GM21737 (cell line): Measurements from ENCODE around the gene FAM98A.

ENCODE experiments used
- ATAC-seq: cut with Tn5 transposase; IDR thresholded peaks from one replicate; pipeline ENCODE4 v1.9.1; 2021; ENCODE audit warnings: mild to moderate bottlenecking, moderate library complexity; ENCODE audit not compliant: unreplicated experiment

FAM98A gene

DNA sequence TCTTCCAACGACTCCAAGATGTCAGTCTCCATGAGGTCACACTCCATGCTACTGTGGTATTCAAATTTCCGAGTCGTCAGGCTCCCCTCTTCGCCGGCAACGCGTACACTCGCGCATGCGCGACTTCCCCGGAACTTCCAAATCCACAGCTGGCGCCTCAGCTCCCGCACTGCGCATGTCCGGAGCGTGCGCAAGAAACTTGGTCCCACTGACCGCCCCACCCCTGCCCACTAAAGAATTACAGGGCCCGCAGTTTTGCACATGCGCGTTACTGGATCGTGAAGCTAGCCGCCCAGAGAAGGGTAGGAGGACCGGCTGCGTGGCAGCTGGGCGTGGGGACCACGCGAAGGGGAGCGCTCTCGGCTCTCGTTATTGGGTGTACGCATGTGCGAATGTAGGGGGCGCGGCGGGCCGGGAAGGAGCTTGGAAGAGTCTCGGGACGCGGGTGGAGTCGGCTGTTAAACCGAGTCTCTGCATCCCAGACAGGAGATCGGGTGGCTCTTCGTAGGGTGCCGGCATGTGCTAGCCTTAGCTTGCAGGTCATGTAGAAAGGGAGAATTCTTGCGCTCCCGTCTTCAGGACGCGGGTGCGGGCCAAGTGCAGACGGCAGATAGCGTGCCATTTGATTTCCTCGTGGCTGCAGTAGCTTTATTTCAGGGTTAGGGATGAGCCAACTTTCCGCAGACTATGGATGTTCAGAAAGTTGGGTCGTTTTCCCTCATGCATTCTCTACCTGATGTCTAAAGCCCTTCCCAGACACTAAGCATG lies at the start of gene FAM98A:
FAM98A (minus strand) TSS at position 125 of the 768 bp plus-strand sequence; CDS start at position 47, 78 bp downstream.
- ATAC-seq: peak; percentile 91

DNA sequence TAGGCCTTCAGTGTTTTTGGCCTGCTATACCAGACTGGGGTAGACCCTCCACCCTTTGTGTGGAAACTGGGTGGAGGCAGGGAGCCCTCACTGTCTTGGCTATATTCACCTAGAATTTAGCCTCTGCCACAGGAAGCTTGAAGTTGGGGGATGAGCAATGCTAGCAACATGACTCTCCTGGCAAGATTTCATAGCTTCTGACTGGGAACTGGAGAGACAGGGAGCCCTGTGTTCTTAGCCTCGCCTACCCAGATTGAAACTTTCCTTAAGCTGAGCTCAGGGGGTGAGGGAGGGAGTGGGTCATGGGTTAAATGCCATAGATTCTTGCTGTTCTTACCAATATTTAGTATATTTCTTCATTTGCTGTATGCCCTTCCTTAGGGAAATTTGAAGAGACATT lies 46.8 kb upstream of the FAM98A start:
- no peak for ATAC-seq

DNA sequence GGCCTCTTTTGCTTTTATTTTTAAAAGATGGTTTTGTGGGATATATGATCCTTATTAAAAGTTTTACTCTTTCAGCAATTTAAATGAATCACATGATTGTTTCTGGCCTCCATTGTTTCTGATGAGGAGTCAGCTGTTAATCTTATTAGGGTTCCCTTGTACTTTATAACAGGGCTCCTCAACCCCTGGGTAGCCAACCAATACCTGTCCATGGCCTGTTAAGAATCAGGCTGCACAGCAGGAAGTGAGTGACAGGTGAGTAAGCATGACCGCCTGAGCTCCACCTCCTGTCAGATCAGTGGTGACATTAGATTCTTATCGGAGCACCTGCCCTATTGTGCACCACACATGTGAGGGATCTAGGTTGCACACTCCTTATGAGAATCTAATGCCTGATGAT lies 45.1 kb upstream of the FAM98A start:
- ATAC-seq: no peak

DNA sequence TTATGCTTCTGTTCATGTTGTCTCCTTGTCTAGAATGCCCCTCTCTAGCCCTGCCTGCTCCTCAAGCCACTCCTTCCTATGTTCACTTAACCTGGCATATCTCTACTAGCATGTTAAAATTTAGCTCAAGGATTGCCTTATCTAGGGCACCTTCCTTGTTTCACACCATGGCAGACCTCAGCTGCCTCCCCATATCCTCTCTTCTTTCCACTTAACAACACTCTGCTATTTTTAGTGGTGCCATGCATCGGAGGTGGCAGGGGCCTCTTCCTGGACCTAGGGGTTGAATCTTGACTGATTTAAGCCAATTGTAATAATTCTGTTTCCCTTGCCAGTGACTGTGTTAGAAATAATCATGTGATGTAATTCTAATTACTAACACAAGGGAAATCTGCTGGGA lies 36.9 kb upstream of the FAM98A start:
- ATAC-seq: no peak

DNA sequence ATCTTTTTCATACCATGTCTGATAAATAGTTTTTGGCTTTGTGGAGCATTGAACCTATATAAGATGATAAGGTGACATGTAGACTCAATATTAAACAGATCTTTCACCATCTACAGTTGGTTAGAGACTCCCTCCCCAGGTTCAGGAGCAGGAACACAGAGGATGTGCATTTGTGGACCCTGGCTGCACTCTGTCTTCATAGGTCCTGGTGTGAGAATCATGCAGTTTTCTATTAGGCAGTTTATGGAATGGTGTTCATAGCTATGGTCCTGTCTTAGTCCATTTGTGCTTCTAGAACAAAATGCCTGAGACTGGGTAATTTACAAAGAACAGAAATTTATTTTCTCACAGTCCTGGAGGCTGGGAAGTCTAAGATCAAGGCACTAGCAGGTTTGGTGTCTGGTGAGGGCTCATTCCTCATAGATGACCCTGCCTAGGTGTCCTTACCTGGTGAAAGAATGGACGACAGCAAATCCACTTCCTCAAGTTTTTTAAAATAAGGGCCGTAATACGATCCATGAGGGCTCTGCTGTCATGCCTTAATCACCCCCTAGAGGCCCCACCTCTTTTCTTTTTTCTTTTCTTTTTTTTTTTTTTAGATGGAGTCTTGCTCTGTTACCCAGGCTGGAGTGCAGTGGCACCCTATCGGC lies 35.3 kb upstream of the FAM98A start:
- no peak for ATAC-seq

DNA sequence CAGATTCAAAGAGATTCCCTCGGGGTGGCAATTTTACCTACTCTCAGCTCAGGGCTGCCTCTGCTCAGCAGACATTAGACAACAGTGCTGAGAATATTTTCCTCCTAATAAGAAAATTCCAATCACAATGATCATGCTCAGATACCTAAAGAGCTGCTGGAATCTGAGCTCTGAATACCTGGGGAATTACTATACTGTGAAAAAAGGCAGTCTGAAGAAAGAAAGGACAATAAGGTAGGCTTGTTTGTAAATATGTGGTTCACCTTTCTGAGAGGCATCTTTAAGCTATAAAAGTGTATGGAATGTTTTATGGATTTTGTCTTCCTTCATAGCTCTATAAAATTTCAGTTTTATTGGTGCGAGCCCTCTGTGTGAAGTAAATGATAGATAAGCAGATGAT lies 34.2 kb upstream of the FAM98A start:
- no peak for ATAC-seq

DNA sequence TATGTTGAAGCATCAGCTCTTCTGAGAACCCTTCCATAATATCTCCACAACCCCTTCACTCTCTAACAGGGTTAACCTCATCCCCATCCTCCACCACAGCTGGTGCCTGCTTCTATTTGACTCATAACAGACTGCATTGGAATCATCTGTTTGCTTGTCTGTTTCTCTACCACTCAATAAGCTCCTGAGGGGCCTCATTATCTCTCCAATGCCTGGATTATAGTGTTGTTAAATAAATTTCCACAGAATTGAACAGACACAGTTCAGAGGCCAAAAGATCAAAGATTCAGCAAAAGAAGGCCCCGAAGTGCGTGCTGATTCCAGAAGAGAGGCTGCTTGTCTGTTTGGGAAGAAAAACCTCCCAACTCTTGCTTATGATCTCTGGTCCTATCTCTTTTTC lies 33.7 kb upstream of the FAM98A start:
- ATAC-seq: no peak

DNA sequence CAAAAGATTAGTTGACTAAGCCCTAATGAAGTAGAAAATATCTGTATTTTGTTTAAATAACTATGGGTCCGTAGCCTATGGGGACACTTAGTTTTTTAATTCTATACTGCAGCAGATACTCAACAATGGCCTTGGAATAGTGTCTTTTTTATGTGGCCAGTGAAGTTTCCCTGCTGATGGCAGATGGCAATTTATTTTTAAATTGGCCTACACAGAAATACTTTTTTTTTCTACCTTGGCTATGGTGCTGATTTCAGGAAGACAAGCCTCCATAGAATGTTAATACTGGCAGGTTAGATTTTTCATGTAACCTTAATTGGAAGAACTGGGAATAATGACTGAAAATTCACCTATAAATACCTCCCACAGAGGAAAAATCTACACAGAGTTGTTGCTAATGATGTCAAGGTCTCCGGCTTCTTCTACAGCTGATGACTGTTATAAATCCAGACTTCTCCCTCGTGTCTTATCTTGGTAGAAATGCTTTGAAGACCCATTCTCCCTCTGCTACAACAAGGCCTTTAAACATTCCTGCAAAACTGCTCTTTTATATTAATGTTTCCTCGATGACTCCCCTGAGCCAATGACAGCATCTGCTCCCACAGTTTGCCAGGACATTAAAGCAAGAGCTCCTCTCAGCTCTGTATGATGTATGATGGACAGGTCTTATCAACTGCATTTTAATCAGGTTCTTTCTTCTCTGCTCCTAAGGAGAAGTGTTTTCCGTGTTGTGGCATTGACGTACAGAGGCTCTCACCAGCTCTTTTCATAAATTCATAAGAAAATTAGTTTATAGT lies 29.1 kb upstream of the FAM98A start:
- no peak for ATAC-seq

DNA sequence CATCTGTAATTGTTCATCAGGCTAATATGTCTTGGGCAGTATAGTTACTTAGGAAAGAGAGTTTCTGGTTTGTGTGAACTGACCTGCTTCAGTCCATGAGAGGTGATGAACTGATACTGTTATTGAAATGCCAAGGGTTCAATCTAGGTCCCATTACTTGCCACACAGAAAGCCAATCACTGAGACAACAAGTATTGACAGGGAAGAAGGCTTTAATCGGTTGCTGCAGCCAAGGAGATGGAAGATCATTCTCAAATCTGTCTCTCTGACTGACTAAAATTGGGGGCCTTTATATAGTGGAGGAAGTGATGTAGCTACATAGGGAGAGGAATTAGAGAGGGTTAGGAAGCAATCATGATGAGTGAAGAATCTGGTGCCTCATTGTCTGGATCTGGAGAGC lies 19.9 kb upstream of the FAM98A start:
- ATAC-seq: no peak

DNA sequence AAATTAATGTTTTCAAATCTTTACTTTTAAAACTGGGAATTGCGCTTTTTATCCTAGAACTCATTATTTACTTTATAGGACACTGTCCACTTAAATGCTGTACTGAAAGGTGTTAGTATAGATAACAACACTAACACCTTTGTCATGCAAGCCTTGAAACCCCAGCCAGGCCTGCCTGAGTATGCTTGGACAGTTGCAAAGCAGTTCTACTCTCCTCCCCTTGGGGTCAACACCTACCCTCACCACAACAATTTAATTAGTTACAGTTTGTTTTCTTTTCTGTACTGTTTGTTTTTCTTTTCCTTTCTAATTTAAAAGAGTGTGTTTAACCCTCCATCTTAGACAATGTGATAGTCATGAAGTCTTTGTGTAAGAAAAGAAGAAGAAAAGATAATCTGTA lies 18.9 kb upstream of the FAM98A start:
- ATAC-seq: no peak

DNA sequence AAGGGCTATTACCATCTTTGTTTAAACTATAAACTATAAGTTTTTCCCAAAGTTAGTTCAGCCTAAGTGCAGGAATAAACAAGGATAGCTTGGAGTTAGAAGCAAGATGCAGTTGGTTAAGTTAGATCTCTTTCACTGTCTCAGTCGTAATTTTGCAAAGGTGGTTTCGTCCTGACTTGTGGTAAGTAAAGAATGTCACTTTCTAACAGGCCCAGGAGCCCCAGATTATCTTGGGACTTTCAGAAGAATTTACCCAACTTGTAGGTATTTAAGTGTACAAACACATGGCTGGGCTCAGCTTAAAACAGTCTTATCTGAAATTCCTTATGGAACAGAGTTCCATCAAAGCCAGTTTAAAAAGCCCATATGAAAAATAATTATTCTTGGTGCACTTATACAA lies 18.3 kb upstream of the FAM98A start:
- no peak for ATAC-seq

DNA sequence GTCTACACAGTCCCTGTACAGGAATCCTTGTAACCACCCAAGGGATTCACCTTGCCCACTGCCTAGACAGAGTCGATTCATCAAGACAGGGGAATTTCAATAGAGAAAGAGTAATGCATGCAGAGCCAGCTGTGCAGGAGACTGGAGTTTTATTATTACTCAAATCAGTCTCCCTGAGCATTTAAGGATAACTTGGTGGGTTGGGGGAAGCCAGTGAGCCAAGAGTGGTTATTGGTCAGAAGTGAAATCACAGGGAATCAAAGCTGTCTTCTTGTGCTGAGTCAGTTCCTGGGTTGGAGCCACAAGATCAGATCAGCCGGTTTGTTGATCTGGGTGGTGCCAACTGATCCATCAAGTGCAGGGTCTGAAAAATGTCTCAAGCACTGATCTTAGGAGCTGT lies 17.8 kb upstream of the FAM98A start:
- no peak for ATAC-seq

DNA sequence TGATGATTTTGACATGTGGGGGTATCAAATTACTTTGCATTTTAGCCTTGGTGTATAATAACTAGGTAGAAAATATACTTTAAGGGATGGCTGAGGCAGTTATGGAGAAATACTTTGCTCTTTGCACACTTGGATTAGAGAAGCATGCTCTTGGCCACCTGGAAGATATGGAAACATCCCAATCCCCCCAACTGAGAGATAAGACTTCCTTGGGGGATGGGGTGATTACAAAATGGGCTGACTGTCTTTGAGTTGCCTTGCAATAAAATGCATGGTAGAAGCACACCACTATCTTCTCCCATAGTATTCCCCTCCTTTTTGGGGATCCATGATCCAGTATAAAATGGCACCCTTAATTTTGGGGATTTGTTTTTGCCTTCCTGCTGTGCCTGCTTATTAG lies 15.1 kb upstream of the FAM98A start:
- ATAC-seq: no peak

DNA sequence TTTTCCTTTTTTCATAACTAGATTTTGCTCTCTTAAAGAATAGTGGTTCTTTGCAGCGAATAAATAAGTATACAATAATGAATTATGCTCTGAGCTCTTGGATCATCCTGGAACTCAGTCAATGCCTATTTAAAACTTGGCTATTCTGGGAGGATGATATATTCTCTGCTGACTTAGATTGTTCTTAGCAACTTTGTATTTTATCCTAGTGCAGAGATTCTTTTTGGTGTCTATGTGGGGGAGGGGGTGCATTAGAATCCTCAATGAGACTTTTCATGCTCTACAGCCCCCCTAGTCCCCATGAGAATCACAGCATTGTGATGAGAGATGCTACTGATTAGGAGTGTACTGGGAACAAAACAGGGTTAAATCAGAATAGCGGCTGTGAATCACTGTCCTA lies 8.8 kb upstream of the FAM98A start:
- ATAC-seq: no peak

DNA sequence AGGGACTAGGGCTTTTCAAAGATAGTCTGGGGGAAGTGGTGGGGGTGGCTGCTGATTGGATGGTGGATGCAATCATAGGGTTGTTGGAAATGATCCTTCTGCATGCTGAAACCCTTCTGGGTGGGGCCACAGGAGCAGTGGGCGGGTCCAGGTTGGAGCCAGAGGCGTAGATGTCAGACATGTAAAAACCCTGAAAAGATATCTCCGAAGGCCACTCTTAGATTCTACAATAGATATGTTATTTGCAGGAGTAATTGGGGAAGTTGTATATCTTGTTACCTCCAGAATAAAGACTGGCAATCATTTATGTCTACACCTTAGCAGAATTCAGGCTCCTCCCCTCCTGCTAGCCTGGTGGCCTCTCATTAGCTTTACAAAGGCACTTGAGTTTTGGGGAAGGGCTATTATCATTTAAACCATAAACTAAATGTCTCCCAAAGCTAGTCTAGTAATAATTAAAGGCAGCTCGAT lies 8.2 kb upstream of the FAM98A start:
- ATAC-seq: no peak

DNA sequence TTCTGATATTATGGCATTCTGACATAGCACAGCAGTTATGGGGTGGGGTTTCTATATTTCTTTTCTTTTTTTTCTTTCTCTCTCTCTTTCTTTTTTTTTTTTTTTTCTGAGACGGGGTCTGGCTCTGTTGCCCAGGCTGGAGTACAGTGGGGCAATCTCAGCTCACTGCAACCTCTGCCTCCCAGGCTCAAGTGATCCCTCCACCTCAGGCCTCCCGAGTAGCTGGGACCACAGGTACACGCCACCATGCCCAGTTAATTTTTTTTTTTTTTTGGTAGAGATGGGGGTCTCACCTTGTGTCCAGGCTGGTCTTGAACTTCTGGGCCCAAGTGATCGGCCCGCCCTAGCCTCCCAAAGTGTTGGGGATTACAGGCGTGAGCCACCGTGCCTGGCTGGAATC lies 7.5 kb upstream of the FAM98A start:
- no peak for ATAC-seq

DNA sequence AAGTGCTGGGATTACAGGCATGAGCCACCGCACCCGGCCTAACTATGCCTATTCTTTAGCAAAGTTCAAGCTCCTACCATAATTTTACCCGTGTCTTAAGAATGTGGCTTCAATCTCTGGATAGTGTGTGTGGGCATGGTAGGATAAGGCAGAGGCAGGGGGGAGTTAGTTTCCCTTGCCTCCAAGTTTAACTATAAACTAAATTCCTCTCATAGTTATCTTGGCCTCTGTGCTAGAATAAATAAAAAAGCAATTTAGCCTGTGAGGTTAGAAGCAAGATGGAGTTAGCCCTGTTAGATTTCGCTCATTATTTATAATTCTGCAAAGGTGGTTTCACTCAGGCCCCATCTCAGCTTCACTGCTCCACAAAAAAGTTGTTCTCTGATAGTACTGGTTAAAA lies 7.0 kb upstream of the FAM98A start:
- no peak for ATAC-seq

DNA sequence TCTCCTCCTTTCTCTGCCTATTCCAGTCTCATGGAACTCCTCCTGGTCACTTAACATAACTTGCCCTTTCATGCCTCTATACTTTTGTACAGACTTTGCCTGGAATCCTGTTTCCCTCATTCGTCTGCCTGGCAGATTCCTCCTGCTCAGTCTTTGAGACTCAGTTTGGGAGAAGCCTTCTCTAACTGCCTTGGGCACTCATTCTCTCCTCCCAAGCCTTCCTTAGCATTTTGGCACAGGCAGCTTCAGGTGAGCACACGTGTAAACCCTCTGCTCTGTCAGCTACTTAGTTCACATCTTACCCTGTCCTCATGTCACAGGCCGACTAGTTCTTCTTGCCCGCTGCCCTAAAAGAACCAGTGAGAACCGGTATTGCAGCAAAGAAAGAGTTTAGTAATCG lies 6.0 kb upstream of the FAM98A start:
- ATAC-seq: no peak

DNA sequence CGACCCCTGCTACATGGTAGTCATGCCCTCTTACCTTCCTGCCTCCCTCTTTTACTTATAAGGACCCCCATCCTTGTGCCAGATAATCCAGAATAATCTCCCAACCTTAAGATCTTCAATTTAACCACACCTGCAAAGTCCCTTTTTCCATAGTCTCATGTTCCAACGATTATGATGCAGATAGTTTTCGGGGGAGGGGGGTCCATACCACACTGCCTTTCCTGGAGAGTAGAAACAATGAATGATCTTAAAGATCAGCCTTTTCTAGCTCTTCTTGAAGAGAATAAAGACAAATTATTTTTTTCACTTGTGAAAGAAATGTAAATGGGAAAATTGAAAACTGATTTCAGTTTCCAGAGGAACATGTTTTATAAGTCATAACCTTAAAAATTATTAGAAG lies 4.3 kb upstream of the FAM98A start:
- no peak for ATAC-seq

DNA sequence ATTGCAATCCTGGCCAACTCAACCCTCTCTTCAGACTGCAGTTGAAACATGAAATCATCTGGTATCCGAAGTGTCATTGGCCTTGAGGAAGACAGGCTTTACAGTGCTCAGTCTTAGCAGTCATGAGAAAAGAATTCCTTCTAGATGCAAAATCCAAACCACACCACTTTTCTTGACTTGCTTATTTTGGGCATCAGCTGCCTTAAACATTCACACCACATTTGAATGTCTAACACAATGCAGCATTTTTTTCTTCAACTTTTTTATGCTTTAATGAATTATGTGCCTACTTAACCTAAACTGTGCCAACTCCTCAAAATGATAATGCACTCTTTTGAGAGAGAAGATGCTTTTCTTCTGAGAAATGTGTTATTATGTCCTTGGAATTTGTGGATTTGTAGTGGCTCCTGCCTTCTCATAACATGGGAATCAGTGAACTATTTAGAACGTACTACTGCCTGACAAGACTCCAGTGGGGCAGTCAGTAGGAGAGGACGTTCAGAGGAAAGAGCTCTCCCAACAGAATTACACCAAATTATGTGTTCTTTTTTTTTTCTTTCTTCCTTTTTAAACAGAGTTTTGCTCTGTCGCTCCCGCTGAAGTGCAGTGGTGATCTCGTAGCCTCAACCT lies 3.2 kb upstream of the FAM98A start:
- ATAC-seq: no peak

DNA sequence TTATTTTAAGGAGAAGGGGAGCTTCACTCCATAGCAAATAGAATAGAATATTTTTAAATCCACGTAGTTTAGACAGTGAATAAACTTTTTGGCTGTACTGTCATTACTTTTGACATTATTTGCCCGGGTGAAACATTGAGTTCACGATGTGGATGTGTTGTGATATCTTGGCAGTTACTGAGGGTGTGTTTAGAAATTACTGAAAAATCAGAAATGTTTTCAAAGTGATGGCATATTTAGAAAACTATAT lies 769 bp upstream of the FAM98A start:
- ATAC-seq: no peak
